GM23338 (cell line): ENCODE results near the gene CLIC3. TPM values are rescaled to one million over a fixed set of nuclear protein-coding genes. Genes with fewer than 3 reads are reported as not detected.

Experiments
- ATAC-seq: fragments of 200-7000 bp; cut with Tn5 transposase; 3 replicates; pipeline ENCODE4 v1.9.1; 2020
- DNase-seq: peaks from one replicate; pipeline ENCODE4 v3.0.0-alpha.2; 2015; ENCODE audit warnings: low spot score
- H2AFZ ChIP-seq: fragments of 200-600 bp; sonication (generic); 2 replicates; pipeline ENCODE4 v1.8.0; 2016; ENCODE audit warnings: antibody characterized with exemption, mild to moderate bottlenecking, moderate library complexity
- H3F3A ChIP-seq: fragments of 200-600 bp; sonication (generic); replicated peaks from 2 replicates; pipeline ENCODE4 v1.8.0; 2017; ENCODE audit warnings: antibody characterized with exemption, mixed run types, low read depth
- H3K27ac ChIP-seq: fragments of 200-600 bp; sonication (generic); 2 replicates; pipeline ENCODE4 v1.6.1; 2016; ENCODE audit warnings: low read depth
- H3K27me3 ChIP-seq: fragments of 200-600 bp; sonication (generic); 2 replicates; pipeline ENCODE4 v1.8.0; 2016; ENCODE audit warnings: mild to moderate bottlenecking, mixed run types, moderate library complexity; ENCODE audit not compliant: insufficient read depth
- H3K36me3 ChIP-seq: fragments of 200-600 bp; sonication (generic); 2 replicates; pipeline ENCODE4 v1.8.0; 2016; ENCODE audit warnings: mild to moderate bottlenecking; ENCODE audit not compliant: insufficient read depth
- H3K4me1 ChIP-seq: fragments of 200-600 bp; sonication (generic); 2 replicates; pipeline ENCODE4 v1.8.0; 2016; ENCODE audit warnings: mild to moderate bottlenecking, moderate library complexity; ENCODE audit not compliant: insufficient read depth
- H3K4me2 ChIP-seq: fragments of 200-600 bp; sonication (generic); 2 replicates; pipeline ENCODE4 v1.7.1; 2017; ENCODE audit warnings: mixed run types
- H3K4me3 ChIP-seq: fragments of 200-600 bp; sonication (generic); 2 replicates; pipeline ENCODE4 v1.6.1; 2016; ENCODE audit warnings: mixed run types
- H3K79me2 ChIP-seq: fragments of 200-600 bp; sonication (generic); replicated peaks from 2 replicates; pipeline ENCODE4 v1.8.0; 2017; ENCODE audit warnings: mild to moderate bottlenecking; ENCODE audit not compliant: insufficient read depth
- H3K9me2 ChIP-seq: fragments of 200-600 bp; sonication (generic); 2 replicates; pipeline ENCODE4 v1.8.0; 2017; ENCODE audit not compliant: insufficient read depth
- H4K20me1 ChIP-seq: fragments of 200-600 bp; sonication (generic); replicated peaks from 2 replicates; pipeline ENCODE4 v1.8.0; 2017; ENCODE audit warnings: mild to moderate bottlenecking; ENCODE audit not compliant: insufficient read depth
- H3K27ac Mint-ChIP-seq: 2 replicates; pipeline ENCODE4 v1.8.0; 2020; ENCODE audit warnings: inconsistent platforms, mild to moderate bottlenecking, moderate library complexity, mixed read lengths
- H3K27me3 Mint-ChIP-seq: 3 replicates; pipeline ENCODE4 v1.8.0; 2022; ENCODE audit warnings: low read depth, mild to moderate bottlenecking, moderate library complexity, mixed read lengths, inconsistent platforms; ENCODE audit not compliant: insufficient read depth, poor library complexity
- H3K36me3 Mint-ChIP-seq: 3 replicates; pipeline ENCODE4 v1.8.0; 2021; ENCODE audit warnings: low read depth, mild to moderate bottlenecking, inconsistent platforms, moderate library complexity, mixed read lengths
- H3K4me1 Mint-ChIP-seq: 3 replicates; pipeline ENCODE4 v1.8.0; 2020; ENCODE audit warnings: mild to moderate bottlenecking, inconsistent platforms, mixed read lengths
- H3K4me3 Mint-ChIP-seq: 3 replicates; pipeline ENCODE4 v1.8.0; 2021; ENCODE audit warnings: moderate library complexity, mild to moderate bottlenecking, inconsistent platforms, mixed read lengths
- H3K9me3 Mint-ChIP-seq: 3 replicates; pipeline ENCODE4 v1.8.0; 2020; ENCODE audit warnings: moderate library complexity, mild to moderate bottlenecking, inconsistent platforms, mixed read lengths
- CREB1 ChIP-seq: fragments of 250-450 bp; sonication (Bioruptor Pico); IDR thresholded peaks from 2 replicates; pipeline ENCODE4 v1.5.0; 2020; ENCODE audit warnings: low read depth, mild to moderate bottlenecking, moderate library complexity
- EZH2 ChIP-seq: fragments of 200-600 bp; sonication (generic); IDR thresholded peaks from one replicate; pipeline ENCODE4 v1.8.0; 2017; ENCODE audit warnings: antibody characterized with exemption, mild to moderate bottlenecking, low read depth; ENCODE audit not compliant: unreplicated experiment
- EZH2phosphoT487 ChIP-seq: fragments of 200-600 bp; sonication (generic); IDR thresholded peaks from one replicate; pipeline ENCODE4 v1.8.1; 2018; ENCODE audit warnings: antibody characterized with exemption; ENCODE audit not compliant: unreplicated experiment
- JUNB ChIP-seq: IDR thresholded peaks from one replicate; pipeline ENCODE4 v1.6.1; 2016; ENCODE audit warnings: antibody characterized with exemption; ENCODE audit not compliant: unreplicated experiment
- NANOG ChIP-seq: IDR thresholded peaks from 2 replicates; pipeline ENCODE4 v1.6.1; 2016; ENCODE audit warnings: antibody characterized with exemption, borderline replicate concordance
- POLR2AphosphoS5 ChIP-seq: IDR thresholded peaks from 2 replicates; pipeline ENCODE4 v1.6.1; 2016; ENCODE audit warnings: antibody characterized with exemption, low read depth
- STAT1 ChIP-seq: IDR thresholded peaks from one replicate; pipeline ENCODE4 v1.6.1; 2016; ENCODE audit warnings: antibody characterized with exemption; ENCODE audit not compliant: unreplicated experiment
- ZNF114 ChIP-seq: fragments of 250-450 bp; sonication (Bioruptor Pico); IDR thresholded peaks from 2 replicates; pipeline ENCODE4 v1.5.0; 2020; ENCODE audit warnings: mild to moderate bottlenecking, moderate library complexity
- ZNF331 ChIP-seq: fragments of 250-450 bp; sonication (Bioruptor Pico); IDR thresholded peaks from 2 replicates; pipeline ENCODE4 v1.5.0; 2020; ENCODE audit warnings: low read depth, mild to moderate bottlenecking, moderate library complexity
- polyA plus RNA-seq: library from polyadenylated mRNA; unstranded; fragments of >200 nt; fragmentation: Nextera tagmentation; extraction: Ambion mirVana; gene quantifications from 2 replicates; pipeline ENCODE4 v1.2.1, GENCODE V29; 2016
- total RNA-seq: library from RNA; depleted of rRNA; stranded (reverse); fragments of >200 nt; shearing (Covaris generic); gene quantifications from 2 replicates; pipeline ENCODE4 v1.2.3, GENCODE V29; 2014
- TF ChIP-seq, protein P1 (sequence below): fragments of 250-450 bp; sonication (Bioruptor Pico); IDR thresholded peaks from 2 replicates; pipeline ENCODE4 v1.5.0; 2020; ENCODE audit warnings: mild to moderate bottlenecking, moderate library complexity
- TF ChIP-seq, protein P2 (sequence below), 2 experiments: fragments of 200-600 bp in 1 of 2; sonication (generic) in 1 of 2; conservative IDR thresholded peaks; 2 replicates each; pipeline versions ENCODE4 v1.5.1 to v1.6.1; 2016 to 2017; ENCODE audit warnings: antibody characterized with exemption in 2 of 2, low read depth in 2 of 2, mild to moderate bottlenecking in 2 of 2, moderate library complexity in 1 of 2
- TF ChIP-seq, protein P3 (sequence below): IDR thresholded peaks from 2 replicates; pipeline ENCODE4 v1.6.1; 2016; ENCODE audit warnings: antibody characterized with exemption
- TF ChIP-seq, protein P4 (sequence below): IDR thresholded peaks from one replicate; pipeline ENCODE4 v1.6.1; 2018; ENCODE audit warnings: antibody characterized with exemption; ENCODE audit not compliant: unreplicated experiment

Gene CLIC3
- total and polyA plus RNA-seq, 2 experiments from 2014 or later: 0.53 to 0.56 TPM

DNA sequence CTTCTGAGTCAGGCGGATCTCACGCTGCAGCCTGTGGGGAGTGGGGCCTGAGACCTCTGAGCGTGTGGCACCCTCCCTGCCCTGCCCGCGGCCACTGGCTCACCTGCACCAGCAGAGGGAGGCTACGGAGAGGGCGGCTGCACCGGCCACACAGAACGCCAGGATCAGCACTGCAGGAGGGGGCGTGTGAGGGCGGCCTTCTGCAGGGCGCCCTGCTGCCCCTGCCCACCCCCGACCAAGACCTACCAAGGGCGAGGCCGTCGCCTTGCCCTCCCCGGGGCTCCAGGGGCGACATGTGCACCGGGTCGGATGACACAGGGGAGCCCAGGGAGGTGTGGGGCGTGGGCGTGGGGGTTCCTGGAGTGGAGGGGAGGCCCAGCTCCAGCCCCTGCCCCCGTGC lies 44.2 kb upstream of the CLIC3 start:
- Histone ChIP-seq H3K27me3 (peaks cover 14% of the 10 kb centered on the region), H3K4me1 (peaks cover 7% of the 10 kb centered on the region; the same call in 1 of the 2 replicates), H3K79me2 (peaks cover 7% of the 10 kb centered on the region; the same call in 1 of the 2 replicates), H3F3A (no peaks in the 10 kb centered on the region), H3K4me2 (no peak overlapping the region), H3K27ac (no peak overlapping the region), H3K4me3 (no peak overlapping the region), H4K20me1 (no peaks in the 10 kb centered on the region; the same call in 1 of the 2 replicates), H3K9me2 (no peaks in the 10 kb centered on the region), H2AFZ (no peak overlapping the region), H3K36me3 (no peaks in the 10 kb centered on the region)
- Mint-ChIP-seq H3K27me3 (peaks cover 15% of the 10 kb centered on the region), H3K9me3 (no peaks in the 10 kb centered on the region), H3K4me3 (no peak overlapping the region), H3K27ac (no peak overlapping the region), H3K36me3 (no peaks in the 10 kb centered on the region; the same call in 2 of the 3 replicates), H3K4me1 (peaks cover 4% of the 10 kb centered on the region; the same call in 1 of the 3 replicates)
- DNase-seq (no peak), ATAC-seq (no peak)
- TF ChIP-seq EZH2 (no peak), JUNB (no peak), STAT1 (no peak), ZNF114 (no peak), POLR2AphosphoS5 (no peak), EZH2phosphoT487 (no peak), ZNF331 (no peak), CREB1 (CRISPR knock-in tag) (no peak), NANOG (no peak)
- TF ChIP-seq, protein P1, sequence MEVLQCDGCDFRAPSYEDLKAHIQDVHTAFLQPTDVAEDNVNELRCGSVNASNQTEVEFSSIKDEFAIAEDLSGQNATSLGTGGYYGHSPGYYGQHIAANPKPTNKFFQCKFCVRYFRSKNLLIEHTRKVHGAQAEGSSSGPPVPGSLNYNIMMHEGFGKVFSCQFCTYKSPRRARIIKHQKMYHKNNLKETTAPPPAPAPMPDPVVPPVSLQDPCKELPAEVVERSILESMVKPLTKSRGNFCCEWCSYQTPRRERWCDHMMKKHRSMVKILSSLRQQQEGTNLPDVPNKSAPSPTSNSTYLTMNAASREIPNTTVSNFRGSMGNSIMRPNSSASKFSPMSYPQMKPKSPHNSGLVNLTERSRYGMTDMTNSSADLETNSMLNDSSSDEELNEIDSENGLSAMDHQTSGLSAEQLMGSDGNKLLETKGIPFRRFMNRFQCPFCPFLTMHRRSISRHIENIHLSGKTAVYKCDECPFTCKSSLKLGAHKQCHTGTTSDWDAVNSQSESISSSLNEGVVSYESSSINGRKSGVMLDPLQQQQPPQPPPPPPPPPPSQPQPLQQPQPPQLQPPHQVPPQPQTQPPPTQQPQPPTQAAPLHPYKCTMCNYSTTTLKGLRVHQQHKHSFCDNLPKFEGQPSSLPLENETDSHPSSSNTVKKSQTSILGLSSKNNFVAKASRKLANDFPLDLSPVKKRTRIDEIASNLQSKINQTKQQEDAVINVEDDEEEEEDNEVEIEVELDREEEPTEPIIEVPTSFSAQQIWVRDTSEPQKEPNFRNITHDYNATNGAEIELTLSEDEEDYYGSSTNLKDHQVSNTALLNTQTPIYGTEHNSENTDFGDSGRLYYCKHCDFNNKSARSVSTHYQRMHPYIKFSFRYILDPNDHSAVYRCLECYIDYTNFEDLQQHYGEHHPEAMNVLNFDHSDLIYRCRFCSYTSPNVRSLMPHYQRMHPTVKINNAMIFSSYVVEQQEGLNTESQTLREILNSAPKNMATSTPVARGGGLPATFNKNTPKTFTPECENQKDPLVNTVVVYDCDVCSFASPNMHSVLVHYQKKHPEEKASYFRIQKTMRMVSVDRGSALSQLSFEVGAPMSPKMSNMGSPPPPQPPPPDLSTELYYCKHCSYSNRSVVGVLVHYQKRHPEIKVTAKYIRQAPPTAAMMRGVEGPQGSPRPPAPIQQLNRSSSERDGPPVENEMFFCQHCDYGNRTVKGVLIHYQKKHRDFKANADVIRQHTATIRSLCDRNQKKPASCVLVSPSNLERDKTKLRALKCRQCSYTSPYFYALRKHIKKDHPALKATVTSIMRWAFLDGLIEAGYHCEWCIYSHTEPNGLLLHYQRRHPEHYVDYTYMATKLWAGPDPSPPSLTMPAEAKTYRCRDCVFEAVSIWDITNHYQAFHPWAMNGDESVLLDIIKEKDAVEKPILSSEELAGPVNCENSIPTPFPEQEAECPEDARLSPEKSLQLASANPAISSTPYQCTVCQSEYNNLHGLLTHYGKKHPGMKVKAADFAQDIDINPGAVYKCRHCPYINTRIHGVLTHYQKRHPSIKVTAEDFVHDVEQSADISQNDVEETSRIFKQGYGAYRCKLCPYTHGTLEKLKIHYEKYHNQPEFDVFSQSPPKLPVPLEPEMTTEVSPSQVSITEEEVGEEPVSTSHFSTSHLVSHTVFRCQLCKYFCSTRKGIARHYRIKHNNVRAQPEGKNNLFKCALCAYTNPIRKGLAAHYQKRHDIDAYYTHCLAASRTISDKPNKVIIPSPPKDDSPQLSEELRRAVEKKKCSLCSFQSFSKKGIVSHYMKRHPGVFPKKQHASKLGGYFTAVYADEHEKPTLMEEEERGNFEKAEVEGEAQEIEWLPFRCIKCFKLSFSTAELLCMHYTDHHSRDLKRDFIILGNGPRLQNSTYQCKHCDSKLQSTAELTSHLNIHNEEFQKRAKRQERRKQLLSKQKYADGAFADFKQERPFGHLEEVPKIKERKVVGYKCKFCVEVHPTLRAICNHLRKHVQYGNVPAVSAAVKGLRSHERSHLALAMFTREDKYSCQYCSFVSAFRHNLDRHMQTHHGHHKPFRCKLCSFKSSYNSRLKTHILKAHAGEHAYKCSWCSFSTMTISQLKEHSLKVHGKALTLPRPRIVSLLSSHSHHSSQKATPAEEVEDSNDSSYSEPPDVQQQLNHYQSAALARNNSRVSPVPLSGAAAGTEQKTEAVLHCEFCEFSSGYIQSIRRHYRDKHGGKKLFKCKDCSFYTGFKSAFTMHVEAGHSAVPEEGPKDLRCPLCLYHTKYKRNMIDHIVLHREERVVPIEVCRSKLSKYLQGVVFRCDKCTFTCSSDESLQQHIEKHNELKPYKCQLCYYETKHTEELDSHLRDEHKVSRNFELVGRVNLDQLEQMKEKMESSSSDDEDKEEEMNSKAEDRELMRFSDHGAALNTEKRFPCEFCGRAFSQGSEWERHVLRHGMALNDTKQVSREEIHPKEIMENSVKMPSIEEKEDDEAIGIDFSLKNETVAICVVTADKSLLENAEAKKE (CRISPR knock-in tag): no peak
- TF ChIP-seq, protein P2, sequence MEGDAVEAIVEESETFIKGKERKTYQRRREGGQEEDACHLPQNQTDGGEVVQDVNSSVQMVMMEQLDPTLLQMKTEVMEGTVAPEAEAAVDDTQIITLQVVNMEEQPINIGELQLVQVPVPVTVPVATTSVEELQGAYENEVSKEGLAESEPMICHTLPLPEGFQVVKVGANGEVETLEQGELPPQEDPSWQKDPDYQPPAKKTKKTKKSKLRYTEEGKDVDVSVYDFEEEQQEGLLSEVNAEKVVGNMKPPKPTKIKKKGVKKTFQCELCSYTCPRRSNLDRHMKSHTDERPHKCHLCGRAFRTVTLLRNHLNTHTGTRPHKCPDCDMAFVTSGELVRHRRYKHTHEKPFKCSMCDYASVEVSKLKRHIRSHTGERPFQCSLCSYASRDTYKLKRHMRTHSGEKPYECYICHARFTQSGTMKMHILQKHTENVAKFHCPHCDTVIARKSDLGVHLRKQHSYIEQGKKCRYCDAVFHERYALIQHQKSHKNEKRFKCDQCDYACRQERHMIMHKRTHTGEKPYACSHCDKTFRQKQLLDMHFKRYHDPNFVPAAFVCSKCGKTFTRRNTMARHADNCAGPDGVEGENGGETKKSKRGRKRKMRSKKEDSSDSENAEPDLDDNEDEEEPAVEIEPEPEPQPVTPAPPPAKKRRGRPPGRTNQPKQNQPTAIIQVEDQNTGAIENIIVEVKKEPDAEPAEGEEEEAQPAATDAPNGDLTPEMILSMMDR (conservative IDR thresholded peaks at IDR 0.05; ENCODE audit: low read depth in 2 of 2): no peak
- TF ChIP-seq, protein P3, sequence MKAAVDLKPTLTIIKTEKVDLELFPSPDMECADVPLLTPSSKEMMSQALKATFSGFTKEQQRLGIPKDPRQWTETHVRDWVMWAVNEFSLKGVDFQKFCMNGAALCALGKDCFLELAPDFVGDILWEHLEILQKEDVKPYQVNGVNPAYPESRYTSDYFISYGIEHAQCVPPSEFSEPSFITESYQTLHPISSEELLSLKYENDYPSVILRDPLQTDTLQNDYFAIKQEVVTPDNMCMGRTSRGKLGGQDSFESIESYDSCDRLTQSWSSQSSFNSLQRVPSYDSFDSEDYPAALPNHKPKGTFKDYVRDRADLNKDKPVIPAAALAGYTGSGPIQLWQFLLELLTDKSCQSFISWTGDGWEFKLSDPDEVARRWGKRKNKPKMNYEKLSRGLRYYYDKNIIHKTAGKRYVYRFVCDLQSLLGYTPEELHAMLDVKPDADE: no peak
- TF ChIP-seq, protein P4, sequence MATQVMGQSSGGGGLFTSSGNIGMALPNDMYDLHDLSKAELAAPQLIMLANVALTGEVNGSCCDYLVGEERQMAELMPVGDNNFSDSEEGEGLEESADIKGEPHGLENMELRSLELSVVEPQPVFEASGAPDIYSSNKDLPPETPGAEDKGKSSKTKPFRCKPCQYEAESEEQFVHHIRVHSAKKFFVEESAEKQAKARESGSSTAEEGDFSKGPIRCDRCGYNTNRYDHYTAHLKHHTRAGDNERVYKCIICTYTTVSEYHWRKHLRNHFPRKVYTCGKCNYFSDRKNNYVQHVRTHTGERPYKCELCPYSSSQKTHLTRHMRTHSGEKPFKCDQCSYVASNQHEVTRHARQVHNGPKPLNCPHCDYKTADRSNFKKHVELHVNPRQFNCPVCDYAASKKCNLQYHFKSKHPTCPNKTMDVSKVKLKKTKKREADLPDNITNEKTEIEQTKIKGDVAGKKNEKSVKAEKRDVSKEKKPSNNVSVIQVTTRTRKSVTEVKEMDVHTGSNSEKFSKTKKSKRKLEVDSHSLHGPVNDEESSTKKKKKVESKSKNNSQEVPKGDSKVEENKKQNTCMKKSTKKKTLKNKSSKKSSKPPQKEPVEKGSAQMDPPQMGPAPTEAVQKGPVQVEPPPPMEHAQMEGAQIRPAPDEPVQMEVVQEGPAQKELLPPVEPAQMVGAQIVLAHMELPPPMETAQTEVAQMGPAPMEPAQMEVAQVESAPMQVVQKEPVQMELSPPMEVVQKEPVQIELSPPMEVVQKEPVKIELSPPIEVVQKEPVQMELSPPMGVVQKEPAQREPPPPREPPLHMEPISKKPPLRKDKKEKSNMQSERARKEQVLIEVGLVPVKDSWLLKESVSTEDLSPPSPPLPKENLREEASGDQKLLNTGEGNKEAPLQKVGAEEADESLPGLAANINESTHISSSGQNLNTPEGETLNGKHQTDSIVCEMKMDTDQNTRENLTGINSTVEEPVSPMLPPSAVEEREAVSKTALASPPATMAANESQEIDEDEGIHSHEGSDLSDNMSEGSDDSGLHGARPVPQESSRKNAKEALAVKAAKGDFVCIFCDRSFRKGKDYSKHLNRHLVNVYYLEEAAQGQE: no peak
